HepG2 (cell line): ENCODE measurements around the gene TWNK. TPM values are rescaled to one million over a fixed set of nuclear protein-coding genes. Genes with fewer than 3 reads are reported as not detected.

Source experiments
- CAMTA2 ChIP-seq: sonication (generic); formaldehyde crosslinking; IDR thresholded peaks from 2 replicates; pipeline ENCODE4 v1.4.0; 2020; ENCODE audit warnings: mild to moderate bottlenecking, missing genetic modification reagents, borderline replicate concordance
- DDIT3 ChIP-seq: sonication (generic); formaldehyde crosslinking; IDR thresholded peaks from 2 replicates; pipeline ENCODE4 v1.4.0; 2020; ENCODE audit warnings: mild to moderate bottlenecking, missing genetic modification reagents
- ETS1 ChIP-seq: sonication (generic); formaldehyde crosslinking; IDR thresholded peaks from 2 replicates; pipeline ENCODE4 v1.4.0; 2020; ENCODE audit warnings: missing genetic modification reagents
- GPBP1L1 ChIP-seq: sonication (generic); formaldehyde crosslinking; IDR thresholded peaks from 2 replicates; pipeline ENCODE4 v1.5.0; 2020; ENCODE audit warnings: mild to moderate bottlenecking, missing genetic modification reagents
- HOMEZ ChIP-seq: IDR thresholded peaks from 2 replicates; pipeline ENCODE4 v1.6.1; 2016; ENCODE audit warnings: low read depth
- JUN ChIP-seq: sonication (generic); formaldehyde crosslinking; IDR thresholded peaks from 2 replicates; pipeline ENCODE4 v1.4.0; 2020; ENCODE audit warnings: mild to moderate bottlenecking, missing genetic modification reagents
- KDM1A ChIP-seq: IDR thresholded peaks from 2 replicates; pipeline ENCODE4 v1.6.1; 2016; ENCODE audit warnings: missing compliant biosample characterization
- LCORL ChIP-seq, 2 experiments: fragments of 450-650 bp in 1 of 2; sonication (generic) in 1 of 2; formaldehyde crosslinking in 1 of 2; IDR thresholded peaks; 2 replicates each; pipeline versions ENCODE4 v1.5.0 to v1.6.1; 2017 to 2020; ENCODE audit warnings: antibody characterized with exemption in 1 of 2, missing genetic modification reagents in 1 of 2
- MIER3 ChIP-seq: IDR thresholded peaks from 2 replicates; pipeline ENCODE4 v1.6.1; 2016; ENCODE audit warnings: missing compliant biosample characterization, borderline replicate concordance
- NAIF1 ChIP-seq: sonication (generic); formaldehyde crosslinking; IDR thresholded peaks from 2 replicates; pipeline ENCODE4 v1.5.0; 2020; ENCODE audit warnings: mild to moderate bottlenecking, missing genetic modification reagents, borderline replicate concordance
- NFE2 ChIP-seq: sonication (generic); formaldehyde crosslinking; IDR thresholded peaks from 2 replicates; pipeline ENCODE4 v1.4.0; 2020; ENCODE audit warnings: missing genetic modification reagents
- NR2C2 ChIP-seq: sonication (generic); formaldehyde crosslinking; IDR thresholded peaks from 2 replicates; pipeline ENCODE4 v1.4.0; 2020; ENCODE audit warnings: missing genetic modification reagents, mild to moderate bottlenecking, moderate library complexity, borderline replicate concordance
- RELA ChIP-seq: sonication (generic); formaldehyde crosslinking; IDR thresholded peaks from 2 replicates; pipeline ENCODE4 v1.4.0; 2020; ENCODE audit warnings: missing genetic modification reagents
- REST ChIP-seq, 2 experiments: IDR thresholded peaks; 2 replicates each; pipeline ENCODE4 v1.6.1; 2011 to 2012; ENCODE audit warnings: low read length in 2 of 2, borderline replicate concordance in 1 of 2, low read depth in 1 of 2, mild to moderate bottlenecking in 1 of 2, moderate library complexity in 1 of 2
- SIN3A ChIP-seq: IDR thresholded peaks from 2 replicates; pipeline ENCODE4 v1.6.1; 2011; ENCODE audit warnings: low read depth, mild to moderate bottlenecking, control low read depth, low read length, borderline replicate concordance
- ZFP62 ChIP-seq: sonication (generic); formaldehyde crosslinking; IDR thresholded peaks from 2 replicates; pipeline ENCODE4 v1.4.0; 2020; ENCODE audit warnings: missing genetic modification reagents
- ZNF17 ChIP-seq: sonication (generic); formaldehyde crosslinking; IDR thresholded peaks from 2 replicates; pipeline ENCODE4 v1.5.0; 2020; ENCODE audit warnings: mild to moderate bottlenecking, missing genetic modification reagents
- ZNF513 ChIP-seq: sonication (generic); formaldehyde crosslinking; conservative IDR thresholded peaks from 2 replicates; pipeline ENCODE4 v1.5.0; 2020; ENCODE audit warnings: missing genetic modification reagents
- polyA plus RNA-seq, 8 experiments: library from polyadenylated mRNA; depleted of rRNA in 3 of 8; stranded (reverse) in 7 of 8; unstranded in 1 of 8; fragments of >200 nt; fragmentation: Illumina TruSeq in 4 of 8; extraction: Trizol in 4 of 8; gene quantifications; 2 replicates each; pipeline versions ENCODE4 v1.2.1 to v1.2.3, GENCODE V29; 2011 to 2016; ENCODE audit warnings: low read depth in 4 of 8, missing spikeins in 1 of 8, mixed read lengths in 1 of 8; ENCODE audit not compliant: insufficient read depth in 1 of 8
- total RNA-seq, 5 experiments: library from RNA; depleted of rRNA; stranded (reverse); fragments of >200 nt; fragmentation: Illumina TruSeq; extraction: Trizol; gene quantifications; 2 replicates each; pipeline ENCODE4 v1.2.3, GENCODE V29; 2016; ENCODE audit warnings: low read depth in 1 of 5

The TWNK gene
- total and polyA plus RNA-seq, 2 of the 13 experiments (the other 11 are each of a cell fraction or from before 2014, with no cell fraction given) = 10.7 to 16.5 TPM

GRCh38 chr10:101042667-101043362, 55.5 kb downstream of the TWNK start (continued):
- no peak for TF ChIP-seq DDIT3 (CRISPR knock-in tag)
- peak; percentile 86 for TF ChIP-seq NR2C2 (CRISPR knock-in tag)
- no peak for TF ChIP-seq ZNF17 (CRISPR knock-in tag)
- TF ChIP-seq SIN3A = peak; percentile 84; the same call in 1 of the 2 replicates
- no peak for TF ChIP-seq LCORL (IDR thresholded peaks at IDR 0.05)
- peak; percentile 37; the same call in 1 of the 2 replicates for TF ChIP-seq LCORL (CRISPR knock-in tag; IDR thresholded peaks at IDR 0.05)
- no peak for TF ChIP-seq REST (IDR thresholded peaks at IDR 0.05; ENCODE audit: borderline replicate concordance in 1 of 2, low read depth in 1 of 2, low read length in 2 of 2)
- no peak for TF ChIP-seq KDM1A (CRISPR knock-in tag)
- no peak for TF ChIP-seq ETS1
- TF ChIP-seq GPBP1L1 = no peak
- no peak for TF ChIP-seq RELA (CRISPR knock-in tag)
- no peak for TF ChIP-seq NAIF1 (CRISPR knock-in tag)
- no peak for TF ChIP-seq ZFP62
- TF ChIP-seq HOMEZ = no peak
- no peak for TF ChIP-seq NFE2 (CRISPR knock-in tag)
- no peak for TF ChIP-seq CAMTA2
- no peak for TF ChIP-seq MIER3 (CRISPR knock-in tag)
- no peak for TF ChIP-seq ZNF513
- no peak for TF ChIP-seq JUN
